Measurements from ENCODE around the gene RAB6A. TPM values are rescaled to one million over a fixed set of nuclear protein-coding genes. Genes with fewer than 3 reads are reported as not detected.

The RAB6A gene
- total RNA-seq: 100 to 1,000 TPM; 108 to 126 TPM

GRCh38 chr11:73760679-73761402, at the start of gene RAB6A:
RAB6A (minus strand) TSS chr11:73761074; CDS start chr11:73760635, 439 bp downstream.
- Mint-ChIP-seq H3K4me1 (peaks cover 24% of the 10 kb centered on the region), H3K27me3 (peaks cover 6% of the 10 kb centered on the region), H3K4me3 (peak within 1 kb of the TSS; percentile 96), H3K36me3 (peaks cover 7% of the 10 kb centered on the region), H3K9me3 (no peaks in the 10 kb centered on the region), H3K27ac (peak within 1 kb of the TSS; percentile 87)
- POLR2A ChIA-PET: interaction anchor here (0.6 to 3.7 kb wide), 6 partner anchors 18 to 135 kb away, joined by 3 to 97 read pairs (median 10); partner anchors contain the start of gene MRPL48
- peak; percentile 98 for DNase-seq
- ATAC-seq (ENCODE audit: low read depth): peak; percentile 92

DNA sequence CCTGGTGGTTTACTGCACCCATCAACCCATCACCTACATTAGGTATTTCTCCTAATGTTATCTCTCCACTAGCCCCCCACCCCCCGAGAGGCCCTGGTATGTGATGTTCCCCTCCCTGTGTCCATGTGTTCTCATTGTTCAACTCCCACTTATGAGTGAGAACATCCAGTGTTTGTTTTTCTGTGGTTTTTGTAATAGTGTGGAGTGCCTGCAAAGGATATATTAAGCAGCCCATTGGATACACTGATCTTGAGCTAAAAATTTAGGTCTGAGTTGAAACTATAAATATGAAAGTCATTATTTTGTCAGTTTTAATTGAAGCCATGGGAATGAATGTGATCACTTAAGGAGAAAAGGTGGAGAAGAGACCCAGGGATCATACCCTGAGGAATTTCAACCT, 49.8 kb upstream of the RAB6A start:
- H3K36me3 Mint-ChIP-seq: peaks cover 18% of the 10 kb centered on the region
- H3K4me3 Mint-ChIP-seq: no peak overlapping the region
- no peaks in the 10 kb centered on the region for H3K9me3 Mint-ChIP-seq
- ATAC-seq (ENCODE audit: low read depth) (no peak), DNase-seq (no peak)
- no peaks in the 10 kb centered on the region for H3K27me3 Mint-ChIP-seq
- POLR2A ChIA-PET: no interaction called here
- H3K27ac Mint-ChIP-seq: no peak overlapping the region
- H3K4me1 Mint-ChIP-seq: peaks cover 3% of the 10 kb centered on the region

GRCh38 chr11:73808052-73808451, 47.2 kb upstream of the RAB6A start:
- peaks cover 19% of the 10 kb centered on the region for H3K36me3 Mint-ChIP-seq
- ATAC-seq (ENCODE audit: low read depth) (no peak), DNase-seq (no peak)
- no peak overlapping the region for H3K4me3 Mint-ChIP-seq
- POLR2A ChIA-PET: interaction anchor here (1.0 kb wide), 1 partner anchor 22 kb away, joined by 3 read pairs; no protein-coding TSS in a partner anchor
- no peaks in the 10 kb centered on the region for H3K9me3 Mint-ChIP-seq
- no peak overlapping the region for H3K27ac Mint-ChIP-seq
- H3K4me1 Mint-ChIP-seq: peaks cover 3% of the 10 kb centered on the region
- H3K27me3 Mint-ChIP-seq: no peaks in the 10 kb centered on the region

DNA sequence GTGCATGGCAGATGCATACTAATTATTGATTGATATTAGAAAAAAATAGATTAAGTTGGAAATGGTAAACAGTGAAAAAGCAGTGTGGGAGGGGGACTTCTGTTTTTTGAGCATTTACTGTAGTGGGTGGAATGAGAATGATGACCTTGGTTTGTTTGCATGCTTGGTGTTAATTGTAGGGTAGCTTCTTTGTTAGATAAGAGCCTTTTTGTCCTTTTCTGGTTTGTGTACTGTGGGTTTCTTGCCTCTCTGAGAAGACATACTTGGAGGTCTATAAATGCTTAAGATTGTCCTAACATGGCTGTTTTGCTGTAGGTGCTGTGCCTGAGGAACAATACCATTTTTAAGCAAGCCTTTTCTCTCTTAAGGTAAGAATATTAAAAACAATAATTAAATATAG, 43.8 kb upstream of the RAB6A start:
- DNase-seq (no peak), ATAC-seq (ENCODE audit: low read depth) (no peak)
- Mint-ChIP-seq H3K36me3 (peaks cover 16% of the 10 kb centered on the region), H3K4me3 (no peak overlapping the region), H3K9me3 (no peaks in the 10 kb centered on the region), H3K4me1 (peaks cover 2% of the 10 kb centered on the region), H3K27me3 (no peaks in the 10 kb centered on the region), H3K27ac (no peak overlapping the region)
- POLR2A ChIA-PET: interaction anchor here (0.6 kb wide), 1 partner anchor 119 kb away, joined by 3 read pairs; no protein-coding TSS in a partner anchor

DNA sequence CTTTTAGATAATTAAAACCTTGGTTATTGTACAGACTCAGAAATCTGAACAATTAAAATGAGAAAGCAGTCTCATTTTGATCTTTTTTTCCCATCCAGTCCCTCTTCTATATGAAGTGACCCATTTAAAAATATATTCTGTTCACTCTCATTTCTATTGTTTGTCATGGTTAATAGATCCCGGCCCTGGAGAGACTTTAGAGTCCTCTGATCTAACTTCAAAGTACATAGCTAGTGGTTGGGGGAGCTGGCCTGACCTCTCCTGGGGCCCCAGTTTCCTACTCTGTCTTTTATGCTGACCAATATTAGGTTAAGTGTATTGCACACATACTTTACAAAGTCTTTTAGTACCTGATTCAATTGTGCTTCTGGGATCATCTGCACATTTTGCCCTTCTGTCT, 40.3 kb upstream of the RAB6A start:
- Mint-ChIP-seq H3K9me3 (no peaks in the 10 kb centered on the region), H3K4me3 (no peak overlapping the region), H3K27ac (no peak overlapping the region), H3K36me3 (peaks cover 8% of the 10 kb centered on the region), H3K4me1 (peaks cover 2% of the 10 kb centered on the region), H3K27me3 (no peaks in the 10 kb centered on the region)
- DNase-seq (no peak), ATAC-seq (ENCODE audit: low read depth) (no peak)
- POLR2A ChIA-PET: no interaction called here

GRCh38 chr11:73800276-73800806, 39.5 kb upstream of the RAB6A start:
- Mint-ChIP-seq H3K4me1 (peaks cover 2% of the 10 kb centered on the region), H3K36me3 (peaks cover 5% of the 10 kb centered on the region), H3K27ac (no peak overlapping the region), H3K27me3 (no peaks in the 10 kb centered on the region), H3K9me3 (no peaks in the 10 kb centered on the region), H3K4me3 (no peak overlapping the region)
- no peak for ATAC-seq (ENCODE audit: low read depth)
- no peak for DNase-seq
- POLR2A ChIA-PET: no interaction called here

DNA sequence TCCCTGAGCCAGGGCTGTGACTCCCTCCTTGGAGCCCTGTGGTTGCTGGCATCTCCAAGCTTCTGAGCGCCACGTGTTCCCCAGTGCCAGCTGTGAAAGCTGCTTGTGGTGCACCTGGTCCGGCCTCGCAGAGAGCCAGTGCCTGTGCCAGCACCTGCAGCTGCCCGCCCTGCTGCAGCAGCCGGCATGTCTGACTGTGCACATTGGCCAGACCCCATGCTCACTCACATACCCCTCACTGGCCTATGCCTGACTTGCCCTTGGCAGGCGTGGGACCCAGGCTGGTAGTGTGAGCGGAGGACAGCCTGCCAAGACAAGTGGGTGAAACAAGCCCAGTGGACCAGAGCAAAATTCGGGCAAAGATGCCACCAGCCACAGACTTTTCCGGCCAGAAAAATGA, 36.6 kb upstream of the RAB6A start:
- Mint-ChIP-seq H3K27ac (no peak overlapping the region), H3K4me3 (no peak overlapping the region), H3K27me3 (no peaks in the 10 kb centered on the region), H3K36me3 (peaks cover 5% of the 10 kb centered on the region), H3K4me1 (peaks cover 8% of the 10 kb centered on the region), H3K9me3 (no peaks in the 10 kb centered on the region)
- ATAC-seq (ENCODE audit: low read depth) (no peak), DNase-seq (no peak)
- POLR2A ChIA-PET: no interaction called here

GRCh38 chr11:73795925-73796632, 35.2 kb upstream of the RAB6A start:
- H3K4me1 Mint-ChIP-seq: peaks cover 7% of the 10 kb centered on the region

DNA sequence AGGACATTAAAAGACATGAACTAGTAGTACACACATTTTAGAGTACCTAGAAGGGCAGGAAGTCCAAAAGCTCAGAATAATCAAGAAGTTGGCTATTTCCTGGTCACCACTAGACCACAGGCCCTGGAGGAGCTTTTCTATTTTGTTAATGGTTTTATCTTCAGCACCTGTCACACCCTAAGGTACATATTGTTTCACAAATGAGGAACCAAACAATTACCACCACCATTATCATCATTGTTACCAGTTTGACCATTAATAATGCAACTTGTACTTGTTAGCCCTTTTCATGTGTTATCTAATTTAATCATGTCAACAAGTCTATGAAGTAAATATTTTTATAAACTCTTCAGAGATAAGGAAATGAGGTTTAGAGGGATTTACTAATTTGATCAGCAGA, 31.7 kb upstream of the RAB6A start:
- Mint-ChIP-seq H3K27ac (no peak overlapping the region), H3K4me3 (no peak overlapping the region), H3K4me1 (peaks cover 16% of the 10 kb centered on the region), H3K36me3 (peaks cover 3% of the 10 kb centered on the region), H3K9me3 (no peaks in the 10 kb centered on the region), H3K27me3 (no peaks in the 10 kb centered on the region)
- DNase-seq (no peak), ATAC-seq (ENCODE audit: low read depth) (no peak)
- POLR2A ChIA-PET: no interaction called here

More at GRCh38 chr11:73795925-73796632, 35.2 kb upstream of the RAB6A start:
- no peaks in the 10 kb centered on the region for H3K27me3 Mint-ChIP-seq
- no peak overlapping the region for H3K4me3 Mint-ChIP-seq
- peaks cover 3% of the 10 kb centered on the region for H3K36me3 Mint-ChIP-seq
- no peak overlapping the region for H3K27ac Mint-ChIP-seq
- no peak for DNase-seq
- POLR2A ChIA-PET: no interaction called here
- ATAC-seq (ENCODE audit: low read depth): no peak
- H3K9me3 Mint-ChIP-seq: no peaks in the 10 kb centered on the region

- Mint-ChIP-seq H3K9me3 (no peaks in the 10 kb centered on the region), H3K36me3 (peaks cover 3% of the 10 kb centered on the region), H3K27me3 (no peaks in the 10 kb centered on the region), H3K4me1 (peaks cover 28% of the 10 kb centered on the region), H3K4me3 (peak overlapping the region; percentile 99), H3K27ac (peak overlapping the region; percentile 62)
- ATAC-seq (ENCODE audit: low read depth) (no peak), DNase-seq (no peak)
- POLR2A ChIA-PET: no interaction called here
Measured at GRCh38 chr11:73789279-73789670, 28.4 kb upstream of the RAB6A start.

DNA sequence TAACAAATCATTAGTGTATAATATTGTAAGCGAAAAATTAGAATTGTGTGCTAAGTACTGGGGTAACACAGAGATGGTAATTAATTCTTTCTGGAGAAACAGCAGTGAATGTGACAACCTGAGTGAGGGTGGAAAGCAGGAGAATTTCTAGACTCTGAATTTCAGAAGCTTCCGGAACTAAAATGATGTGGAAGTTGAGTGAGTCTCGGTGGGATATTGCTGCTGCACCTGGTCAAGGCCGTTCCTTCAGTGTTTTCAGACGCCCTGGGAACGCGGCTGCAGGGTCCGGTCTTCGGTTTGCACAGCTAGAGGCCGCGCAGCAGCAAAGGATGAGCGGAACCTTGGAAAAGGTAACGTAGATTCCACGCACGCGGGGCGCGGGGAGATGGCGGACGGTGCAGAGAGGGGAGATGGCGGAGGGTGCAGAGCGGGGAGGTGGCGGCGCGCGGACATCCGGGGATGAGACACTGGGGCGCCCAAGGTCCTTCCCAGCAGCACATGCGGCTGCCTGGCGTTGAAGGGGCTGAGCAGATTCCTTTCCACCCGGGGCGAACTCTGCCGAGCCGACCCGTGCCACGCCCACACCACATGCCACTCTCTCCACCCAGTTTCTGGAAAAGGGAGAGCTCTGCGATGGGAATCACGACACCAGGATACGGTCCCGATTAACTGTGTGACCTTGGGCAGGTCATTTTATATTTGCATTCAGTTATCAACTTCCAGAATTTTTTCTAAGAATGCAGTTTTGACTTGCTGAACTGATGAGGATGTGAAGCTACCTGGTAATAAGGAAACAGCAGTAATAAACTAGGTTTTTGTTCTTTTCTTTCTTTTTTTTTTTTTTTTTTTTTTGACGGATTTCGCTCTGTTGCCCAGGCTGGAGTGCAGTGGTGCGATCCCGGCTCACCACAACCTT, 27.0 kb upstream of the RAB6A start, which contains the start of gene MRPL48:
Gene MRPL48 (plus strand): TSS at position 232 of the 916 bp plus-strand sequence. CDS start 98 bp downstream, at position 330.
- peak within 1 kb of the TSS; percentile 100 for H3K27ac Mint-ChIP-seq
- POLR2A ChIA-PET: interaction anchor here (0.5 to 2.2 kb wide), 10 partner anchors 9 to 1133 kb away, joined by 3 to 21 read pairs (median 3); partner anchors contain the start of genes C2CD3, COA4, PPME1 and RAB6A
- peaks cover 1% of the 10 kb centered on the region for H3K36me3 Mint-ChIP-seq
- H3K4me1 Mint-ChIP-seq: peaks cover 27% of the 10 kb centered on the region
- DNase-seq: peak; percentile 88
- H3K9me3 Mint-ChIP-seq: no peaks in the 10 kb centered on the region
- peak within 1 kb of the TSS; percentile 99 for H3K4me3 Mint-ChIP-seq
- no peaks in the 10 kb centered on the region for H3K27me3 Mint-ChIP-seq
- peak; percentile 100 for ATAC-seq (ENCODE audit: low read depth)

DNA sequence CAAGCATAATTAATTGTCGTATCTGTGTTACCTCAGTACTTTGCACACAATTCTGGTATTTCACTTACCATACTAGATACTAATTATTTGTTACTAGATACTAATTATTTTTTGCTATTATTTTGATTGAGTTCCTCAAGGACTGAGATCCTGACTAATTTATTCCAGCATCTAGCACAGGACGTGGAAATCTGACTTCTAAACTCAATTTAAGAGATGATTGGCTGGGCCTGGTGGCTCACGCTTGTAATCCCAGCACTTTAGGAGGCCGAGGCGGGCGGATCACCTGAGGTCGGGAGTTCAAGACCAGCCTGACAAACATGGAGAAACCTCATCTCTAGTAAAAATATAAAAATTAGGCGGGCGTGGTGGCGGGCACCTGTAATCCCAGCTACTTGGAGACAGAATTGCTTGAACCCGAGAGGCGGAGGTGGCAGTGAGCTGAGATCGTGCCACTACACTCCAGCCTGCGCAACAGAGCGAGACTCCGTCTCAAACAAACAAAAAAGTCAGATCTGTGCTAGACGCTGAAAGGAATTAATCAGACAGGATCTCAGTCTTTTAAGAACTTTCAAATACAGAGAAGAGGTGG, 26.3 kb upstream of the RAB6A start:
- DNase-seq (no peak), ATAC-seq (ENCODE audit: low read depth) (no peak)
- peak overlapping the region; percentile 99 for H3K4me3 Mint-ChIP-seq
- no peaks in the 10 kb centered on the region for H3K9me3 Mint-ChIP-seq
- peak overlapping the region; percentile 100 for H3K27ac Mint-ChIP-seq
- H3K4me1 Mint-ChIP-seq: peaks cover 24% of the 10 kb centered on the region
- POLR2A ChIA-PET: interaction anchor here (0.5 to 2.2 kb wide), 6 partner anchors 9 to 1133 kb away, joined by 3 to 21 read pairs (median 4); partner anchors contain the start of genes C2CD3, COA4, PPME1 and RAB6A
- H3K36me3 Mint-ChIP-seq: peaks cover 1% of the 10 kb centered on the region
- no peaks in the 10 kb centered on the region for H3K27me3 Mint-ChIP-seq

Measured in activated naive CD8-positive, alpha-beta T cell treated with anti-CD3 and anti-CD28 coated beads, Interleukin-2, amount 10 ng/mL, durations not matched to agents 7 days and 5 days (primary cell).